WTC11 (cell line): ENCODE results near the gene SH3BP5. TPM values are rescaled to one million over a fixed set of nuclear protein-coding genes. Genes with fewer than 3 reads are reported as not detected.

Experiments used
- ATAC-seq: fragments of 200-7000 bp; cut with Tn5 transposase; 2 replicates; pipeline ENCODE4 v1.10.0; 2021; ENCODE audit warnings: mild to moderate bottlenecking, moderate library complexity
- CTCF ChIA-PET: fragments of 300-600 bp; sonication (Branson Sonifier 250); formaldehyde crosslinking; loops from one replicate; lab custom pipeline; 2021; ENCODE audit warnings: antibody characterized with exemption; lab: Charles Lee
- POLR2A ChIA-PET: fragments of 350-600 bp; sonication (Branson Sonifier 250); formaldehyde crosslinking; loops from one replicate; lab custom pipeline; 2021; ENCODE audit warnings: antibody characterized with exemption; lab: Charles Lee
- DNase-seq: peaks from one replicate; pipeline ENCODE4 v3.0.0; 2021; ENCODE audit warnings: low spot score
- H3K27ac Mint-ChIP-seq: 2 replicates; pipeline ENCODE4 v1.8.0; 2021; ENCODE audit warnings: mixed read lengths
- H3K27me3 Mint-ChIP-seq: 2 replicates; pipeline ENCODE4 v1.8.0; 2021; ENCODE audit warnings: low read depth, mild to moderate bottlenecking, moderate library complexity, mixed read lengths
- H3K36me3 Mint-ChIP-seq: 2 replicates; pipeline ENCODE4 v1.8.0; 2021; ENCODE audit warnings: mixed read lengths
- H3K4me1 Mint-ChIP-seq: 2 replicates; pipeline ENCODE4 v1.8.0; 2022; ENCODE audit warnings: mixed read lengths
- H3K4me3 Mint-ChIP-seq: 2 replicates; pipeline ENCODE4 v1.8.0; 2021; ENCODE audit warnings: mild to moderate bottlenecking, moderate library complexity, mixed read lengths
- H3K9me3 Mint-ChIP-seq: 2 replicates; pipeline ENCODE4 v1.8.0; 2021; ENCODE audit warnings: mixed read lengths
- AR ChIP-seq: fragments of 250-450 bp; sonication (Bioruptor Pico); IDR thresholded peaks from 2 replicates; pipeline ENCODE4 v1.9.0; 2021; ENCODE audit warnings: mild to moderate bottlenecking
- ATF1 ChIP-seq: sonication (generic); formaldehyde crosslinking; IDR thresholded peaks from 2 replicates; pipeline ENCODE4 v1.8.1; 2023; ENCODE audit warnings: mild to moderate bottlenecking, moderate library complexity, missing genetic modification reagents
- ATF2 ChIP-seq: sonication (generic); formaldehyde crosslinking; IDR thresholded peaks from 2 replicates; pipeline ENCODE4 v1.8.1; 2022; ENCODE audit warnings: low read depth, missing genetic modification reagents, borderline replicate concordance
- ELF4 ChIP-seq: sonication (generic); formaldehyde crosslinking; IDR thresholded peaks from 2 replicates; pipeline ENCODE4 v1.8.1; 2022; ENCODE audit warnings: low read depth, mild to moderate bottlenecking, moderate library complexity, missing genetic modification reagents
- GRHL2 ChIP-seq: fragments of 250-450 bp; sonication (Bioruptor Pico); IDR thresholded peaks from 2 replicates; pipeline ENCODE4 v1.8.0; 2022; ENCODE audit warnings: mild to moderate bottlenecking, moderate library complexity; ENCODE audit not compliant: insufficient replicate concordance, severe bottlenecking
- HMGA2 ChIP-seq: fragments of 250-450 bp; sonication (Bioruptor Pico); IDR thresholded peaks from 2 replicates; pipeline ENCODE4 v1.4.0; 2021; ENCODE audit warnings: mild to moderate bottlenecking, moderate library complexity
- IRF2 ChIP-seq: sonication (generic); formaldehyde crosslinking; IDR thresholded peaks from 2 replicates; pipeline ENCODE4 v1.8.0; 2022; ENCODE audit warnings: low read depth, missing genetic modification reagents, borderline replicate concordance
- RELA ChIP-seq: sonication (generic); formaldehyde crosslinking; IDR thresholded peaks from 2 replicates; pipeline ENCODE4 v1.8.1; 2022; ENCODE audit warnings: missing genetic modification reagents, mild to moderate bottlenecking, borderline replicate concordance
- SMAD4 ChIP-seq: sonication (generic); formaldehyde crosslinking; IDR thresholded peaks from 2 replicates; pipeline ENCODE4 v1.8.0; 2022; ENCODE audit warnings: mild to moderate bottlenecking, missing genetic modification reagents
- TP53 ChIP-seq: sonication (generic); formaldehyde crosslinking; IDR thresholded peaks from 2 replicates; pipeline ENCODE4 v1.8.1; 2023; ENCODE audit warnings: mild to moderate bottlenecking, missing genetic modification reagents
- ZBTB21 ChIP-seq: sonication (generic); formaldehyde crosslinking; IDR thresholded peaks from 2 replicates; pipeline ENCODE4 v1.8.1; 2023; ENCODE audit warnings: mild to moderate bottlenecking, missing genetic modification reagents, borderline replicate concordance
- ZNF232 ChIP-seq: sonication (generic); formaldehyde crosslinking; IDR thresholded peaks from 2 replicates; pipeline ENCODE4 v1.8.0; 2022; ENCODE audit warnings: mild to moderate bottlenecking, missing genetic modification reagents
- ZNF263 ChIP-seq: sonication (generic); formaldehyde crosslinking; IDR thresholded peaks from 2 replicates; pipeline ENCODE4 v1.8.1; 2022; ENCODE audit warnings: low read depth, mild to moderate bottlenecking, moderate library complexity, missing genetic modification reagents
- ZNF317 ChIP-seq: sonication (generic); formaldehyde crosslinking; IDR thresholded peaks from 2 replicates; pipeline ENCODE4 v1.8.1; 2023; ENCODE audit warnings: low read depth, mild to moderate bottlenecking, moderate library complexity, missing genetic modification reagents, borderline replicate concordance
- ZNF423 ChIP-seq: fragments of 250-450 bp; sonication (Bioruptor Pico); IDR thresholded peaks from 2 replicates; pipeline ENCODE4 v2.1.2; 2022; ENCODE audit warnings: mild to moderate bottlenecking, moderate library complexity
- ZNF671 ChIP-seq: fragments of 250-450 bp; sonication (Bioruptor Pico); IDR thresholded peaks from 2 replicates; pipeline ENCODE4 v1.8.0; 2021; ENCODE audit warnings: mild to moderate bottlenecking
- total RNA-seq: library from RNA; stranded (reverse); gene quantifications from 3 replicates; pipeline ENCODE4 v1.2.3, GENCODE V29; 2021
- TF ChIP-seq, protein P1 (sequence below): sonication (generic); formaldehyde crosslinking; IDR thresholded peaks from 2 replicates; pipeline ENCODE4 v1.8.1; 2023; ENCODE audit warnings: mild to moderate bottlenecking, missing genetic modification reagents
- TF ChIP-seq, protein P2 (sequence below): sonication (generic); formaldehyde crosslinking; IDR thresholded peaks from 2 replicates; pipeline ENCODE4 v1.8.0; 2023; ENCODE audit warnings: missing genetic modification reagents
- TF ChIP-seq, protein P3 (sequence below): sonication (generic); formaldehyde crosslinking; IDR thresholded peaks from 2 replicates; pipeline ENCODE4 v1.8.0; 2022; ENCODE audit warnings: mild to moderate bottlenecking, missing genetic modification reagents
- TF ChIP-seq, protein P4 (sequence below): sonication (generic); formaldehyde crosslinking; IDR thresholded peaks from 2 replicates; pipeline ENCODE4 v1.8.1; 2023; ENCODE audit warnings: mild to moderate bottlenecking, missing genetic modification reagents, moderate library complexity
- TF ChIP-seq, protein P5 (sequence below): fragments of 250-450 bp; sonication (Bioruptor Pico); IDR thresholded peaks from 2 replicates; pipeline ENCODE4 v1.8.0; 2021; ENCODE audit warnings: mild to moderate bottlenecking
- TF ChIP-seq, protein P6 (sequence below): sonication (generic); formaldehyde crosslinking; IDR thresholded peaks from 2 replicates; pipeline ENCODE4 v1.8.1; 2023; ENCODE audit warnings: mild to moderate bottlenecking, missing genetic modification reagents

Gene SH3BP5
- total RNA-seq, 1 experiment from 2014 or later: 7.2 TPM

- Mint-ChIP-seq H3K4me1 (no peaks in the 10 kb centered on the region), H3K36me3 (peaks cover 10% of the 10 kb centered on the region; the same call in 1 of the 2 replicates)
- no peak for ATAC-seq
These were observed 71.1 kb downstream of the SH3BP5 start for GRCh38 chr3:15261274-15261673.

DNA sequence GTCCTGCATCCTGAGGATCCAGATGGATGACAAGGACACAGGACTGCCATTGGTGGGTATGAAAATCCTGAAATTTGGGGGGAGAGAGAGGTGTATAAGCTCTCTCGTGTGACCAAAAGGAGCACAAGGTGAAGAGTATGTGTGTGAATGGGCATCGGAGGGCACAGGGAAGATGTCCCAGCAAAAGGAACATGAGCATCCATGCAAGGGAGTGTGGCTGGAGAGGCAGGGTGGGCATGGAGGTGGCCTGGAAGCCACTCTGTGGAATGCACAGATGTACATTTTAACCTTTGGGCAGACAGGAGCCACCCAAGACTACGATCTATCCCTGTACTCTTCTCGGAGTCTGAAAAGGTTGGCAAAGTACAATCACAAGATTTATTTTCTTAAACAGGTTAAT lies 71.9 kb downstream of the SH3BP5 start:
- no peak overlapping the region for H3K27ac Mint-ChIP-seq
- no peaks in the 10 kb centered on the region for H3K27me3 Mint-ChIP-seq
- H3K9me3 Mint-ChIP-seq: no peaks in the 10 kb centered on the region
- ATAC-seq: no peak
- no peak overlapping the region for H3K4me3 Mint-ChIP-seq
- peaks cover 18% of the 10 kb centered on the region; the same call in 1 of the 2 replicates for H3K36me3 Mint-ChIP-seq
- H3K4me1 Mint-ChIP-seq: no peaks in the 10 kb centered on the region
- DNase-seq: no peak
- ChIA-PET CTCF (interaction anchor here (1.1 kb wide), 1 partner anchor 9 kb away, joined by 3 read pairs; no protein-coding TSS in a partner anchor), POLR2A (no interaction called here)
- TF ChIP-seq ZNF232 (CRISPR knock-in tag): no peak
- no peak for TF ChIP-seq ZNF263 (CRISPR knock-in tag)
- TF ChIP-seq, protein P1, sequence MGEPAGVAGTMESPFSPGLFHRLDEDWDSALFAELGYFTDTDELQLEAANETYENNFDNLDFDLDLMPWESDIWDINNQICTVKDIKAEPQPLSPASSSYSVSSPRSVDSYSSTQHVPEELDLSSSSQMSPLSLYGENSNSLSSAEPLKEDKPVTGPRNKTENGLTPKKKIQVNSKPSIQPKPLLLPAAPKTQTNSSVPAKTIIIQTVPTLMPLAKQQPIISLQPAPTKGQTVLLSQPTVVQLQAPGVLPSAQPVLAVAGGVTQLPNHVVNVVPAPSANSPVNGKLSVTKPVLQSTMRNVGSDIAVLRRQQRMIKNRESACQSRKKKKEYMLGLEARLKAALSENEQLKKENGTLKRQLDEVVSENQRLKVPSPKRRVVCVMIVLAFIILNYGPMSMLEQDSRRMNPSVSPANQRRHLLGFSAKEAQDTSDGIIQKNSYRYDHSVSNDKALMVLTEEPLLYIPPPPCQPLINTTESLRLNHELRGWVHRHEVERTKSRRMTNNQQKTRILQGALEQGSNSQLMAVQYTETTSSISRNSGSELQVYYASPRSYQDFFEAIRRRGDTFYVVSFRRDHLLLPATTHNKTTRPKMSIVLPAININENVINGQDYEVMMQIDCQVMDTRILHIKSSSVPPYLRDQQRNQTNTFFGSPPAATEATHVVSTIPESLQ: no peak
- TF ChIP-seq, protein P2, sequence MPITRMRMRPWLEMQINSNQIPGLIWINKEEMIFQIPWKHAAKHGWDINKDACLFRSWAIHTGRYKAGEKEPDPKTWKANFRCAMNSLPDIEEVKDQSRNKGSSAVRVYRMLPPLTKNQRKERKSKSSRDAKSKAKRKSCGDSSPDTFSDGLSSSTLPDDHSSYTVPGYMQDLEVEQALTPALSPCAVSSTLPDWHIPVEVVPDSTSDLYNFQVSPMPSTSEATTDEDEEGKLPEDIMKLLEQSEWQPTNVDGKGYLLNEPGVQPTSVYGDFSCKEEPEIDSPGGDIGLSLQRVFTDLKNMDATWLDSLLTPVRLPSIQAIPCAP: no peak
- no peak for TF ChIP-seq HMGA2 (CRISPR knock-in tag)
- TF ChIP-seq, protein P3, sequence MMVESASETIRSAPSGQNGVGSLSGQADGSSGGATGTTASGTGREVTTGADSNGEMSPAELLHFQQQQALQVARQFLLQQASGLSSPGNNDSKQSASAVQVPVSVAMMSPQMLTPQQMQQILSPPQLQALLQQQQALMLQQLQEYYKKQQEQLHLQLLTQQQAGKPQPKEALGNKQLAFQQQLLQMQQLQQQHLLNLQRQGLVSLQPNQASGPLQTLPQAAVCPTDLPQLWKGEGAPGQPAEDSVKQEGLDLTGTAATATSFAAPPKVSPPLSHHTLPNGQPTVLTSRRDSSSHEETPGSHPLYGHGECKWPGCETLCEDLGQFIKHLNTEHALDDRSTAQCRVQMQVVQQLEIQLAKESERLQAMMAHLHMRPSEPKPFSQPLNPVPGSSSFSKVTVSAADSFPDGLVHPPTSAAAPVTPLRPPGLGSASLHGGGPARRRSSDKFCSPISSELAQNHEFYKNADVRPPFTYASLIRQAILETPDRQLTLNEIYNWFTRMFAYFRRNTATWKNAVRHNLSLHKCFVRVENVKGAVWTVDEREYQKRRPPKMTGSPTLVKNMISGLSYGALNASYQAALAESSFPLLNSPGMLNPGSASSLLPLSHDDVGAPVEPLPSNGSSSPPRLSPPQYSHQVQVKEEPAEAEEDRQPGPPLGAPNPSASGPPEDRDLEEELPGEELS (CRISPR knock-in tag): no peak
- no peak for TF ChIP-seq GRHL2
- no peak for TF ChIP-seq IRF2 (CRISPR knock-in tag)
- TF ChIP-seq SMAD4 (CRISPR knock-in tag): no peak
- no peak for TF ChIP-seq ZBTB21 (CRISPR knock-in tag)
- TF ChIP-seq ZNF317 (CRISPR knock-in tag): no peak
- no peak for TF ChIP-seq ZNF423
- TF ChIP-seq ATF2: no peak
- no peak for TF ChIP-seq AR (CRISPR knock-in tag)
- TF ChIP-seq, protein P4, sequence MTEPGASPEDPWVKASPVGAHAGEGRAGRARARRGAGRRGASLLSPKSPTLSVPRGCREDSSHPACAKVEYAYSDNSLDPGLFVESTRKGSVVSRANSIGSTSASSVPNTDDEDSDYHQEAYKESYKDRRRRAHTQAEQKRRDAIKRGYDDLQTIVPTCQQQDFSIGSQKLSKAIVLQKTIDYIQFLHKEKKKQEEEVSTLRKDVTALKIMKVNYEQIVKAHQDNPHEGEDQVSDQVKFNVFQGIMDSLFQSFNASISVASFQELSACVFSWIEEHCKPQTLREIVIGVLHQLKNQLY (CRISPR knock-in tag): no peak
- TF ChIP-seq ZNF671: no peak
- TF ChIP-seq, protein P5, sequence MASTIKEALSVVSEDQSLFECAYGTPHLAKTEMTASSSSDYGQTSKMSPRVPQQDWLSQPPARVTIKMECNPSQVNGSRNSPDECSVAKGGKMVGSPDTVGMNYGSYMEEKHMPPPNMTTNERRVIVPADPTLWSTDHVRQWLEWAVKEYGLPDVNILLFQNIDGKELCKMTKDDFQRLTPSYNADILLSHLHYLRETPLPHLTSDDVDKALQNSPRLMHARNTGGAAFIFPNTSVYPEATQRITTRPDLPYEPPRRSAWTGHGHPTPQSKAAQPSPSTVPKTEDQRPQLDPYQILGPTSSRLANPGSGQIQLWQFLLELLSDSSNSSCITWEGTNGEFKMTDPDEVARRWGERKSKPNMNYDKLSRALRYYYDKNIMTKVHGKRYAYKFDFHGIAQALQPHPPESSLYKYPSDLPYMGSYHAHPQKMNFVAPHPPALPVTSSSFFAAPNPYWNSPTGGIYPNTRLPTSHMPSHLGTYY: no peak
- TF ChIP-seq RELA (CRISPR knock-in tag): no peak
- no peak for TF ChIP-seq TP53 (CRISPR knock-in tag)

More at GRCh38 chr3:15261274-15261673, 71.1 kb downstream of the SH3BP5 start:
- Mint-ChIP-seq H3K9me3 (no peaks in the 10 kb centered on the region), H3K27me3 (no peaks in the 10 kb centered on the region), H3K4me3 (no peak overlapping the region), H3K27ac (no peak overlapping the region)
- CTCF ChIA-PET: no interaction called here
- TF ChIP-seq, protein P6, sequence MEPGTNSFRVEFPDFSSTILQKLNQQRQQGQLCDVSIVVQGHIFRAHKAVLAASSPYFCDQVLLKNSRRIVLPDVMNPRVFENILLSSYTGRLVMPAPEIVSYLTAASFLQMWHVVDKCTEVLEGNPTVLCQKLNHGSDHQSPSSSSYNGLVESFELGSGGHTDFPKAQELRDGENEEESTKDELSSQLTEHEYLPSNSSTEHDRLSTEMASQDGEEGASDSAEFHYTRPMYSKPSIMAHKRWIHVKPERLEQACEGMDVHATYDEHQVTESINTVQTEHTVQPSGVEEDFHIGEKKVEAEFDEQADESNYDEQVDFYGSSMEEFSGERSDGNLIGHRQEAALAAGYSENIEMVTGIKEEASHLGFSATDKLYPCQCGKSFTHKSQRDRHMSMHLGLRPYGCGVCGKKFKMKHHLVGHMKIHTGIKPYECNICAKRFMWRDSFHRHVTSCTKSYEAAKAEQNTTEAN (CRISPR knock-in tag): no peak
- no peak for TF ChIP-seq ATF1 (CRISPR knock-in tag)
- no peak for TF ChIP-seq ELF4
- POLR2A ChIA-PET: no interaction called here
- DNase-seq: no peak
